HG03159 (cell line): Measurements from ENCODE around the gene CCDC85C.

Source experiments
- ATAC-seq: cut with Tn5 transposase; IDR thresholded peaks from one replicate; pipeline ENCODE4 v1.9.1; 2021; ENCODE audit warnings: mild to moderate bottlenecking, moderate library complexity; ENCODE audit not compliant: unreplicated experiment

The CCDC85C gene

GRCh38 chr14:99592933-99593753 is 10.9 kb downstream of the CCDC85C start:
- no peak for ATAC-seq

DNA sequence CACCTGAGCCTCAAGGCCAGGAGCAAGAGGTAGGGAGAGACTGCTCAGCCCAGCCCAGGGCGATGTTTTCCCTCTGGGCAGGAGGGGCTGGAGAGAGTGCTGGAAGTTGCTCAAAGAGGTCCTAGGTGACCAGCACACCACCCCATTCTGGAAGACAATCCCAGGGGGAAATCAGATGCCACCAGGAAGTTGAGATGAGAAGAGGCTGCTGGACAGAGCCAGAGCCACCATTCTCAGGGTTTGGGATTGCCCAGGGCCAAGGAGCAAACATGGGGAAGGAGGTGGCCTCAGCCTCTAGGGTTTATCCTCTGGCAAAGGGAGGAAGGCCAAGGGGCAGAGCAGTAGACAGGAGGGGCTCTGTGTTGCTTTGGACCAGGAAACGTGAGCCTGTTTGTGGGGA is 11.6 kb downstream of the CCDC85C start:
- no peak for ATAC-seq

GRCh38 chr14:99590746-99591555 is 13.1 kb downstream of the CCDC85C start:
- ATAC-seq: no peak

DNA sequence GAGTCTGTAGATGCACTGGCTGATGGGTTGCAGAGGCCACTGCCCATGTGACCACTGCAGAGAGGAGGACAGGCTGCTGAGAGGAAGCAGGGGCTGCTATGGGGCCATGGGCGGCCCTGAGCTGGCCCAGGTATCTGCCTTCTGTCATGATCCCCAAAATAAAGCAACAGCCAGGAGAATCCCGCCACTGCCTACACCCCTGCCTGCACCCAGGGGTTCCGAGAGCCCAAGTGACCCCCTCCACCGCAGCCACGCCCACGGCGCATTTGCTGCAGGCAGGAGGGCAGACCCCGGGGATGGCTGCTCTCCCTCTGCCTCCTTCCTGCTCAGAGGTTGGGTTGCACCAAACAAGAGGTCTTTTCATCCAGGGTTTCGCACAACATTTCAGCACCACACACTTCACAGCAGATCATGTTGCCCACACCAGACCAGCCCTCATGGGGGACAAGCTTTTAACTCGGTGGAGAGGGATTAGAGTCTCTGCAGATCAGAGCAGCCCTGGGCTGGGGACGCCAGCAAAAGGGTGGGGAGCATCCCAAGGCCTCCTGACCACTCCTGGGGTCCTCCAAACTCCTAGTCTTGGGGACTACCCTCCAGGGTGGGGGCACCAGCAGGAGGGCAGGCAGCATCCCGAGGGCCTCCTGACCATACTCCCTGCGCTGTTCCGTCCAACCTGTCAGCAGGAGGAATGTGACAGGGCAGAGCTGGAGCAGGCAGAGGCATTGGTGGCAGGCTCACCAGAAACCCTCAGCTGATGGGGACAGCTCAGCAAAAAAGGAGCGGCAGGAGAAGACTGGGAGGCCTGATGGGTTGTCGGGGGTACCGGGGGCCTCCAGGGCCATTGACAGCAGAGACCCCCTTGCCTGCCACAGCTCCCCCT is 14.1 kb downstream of the CCDC85C start:
- no peak for ATAC-seq

DNA sequence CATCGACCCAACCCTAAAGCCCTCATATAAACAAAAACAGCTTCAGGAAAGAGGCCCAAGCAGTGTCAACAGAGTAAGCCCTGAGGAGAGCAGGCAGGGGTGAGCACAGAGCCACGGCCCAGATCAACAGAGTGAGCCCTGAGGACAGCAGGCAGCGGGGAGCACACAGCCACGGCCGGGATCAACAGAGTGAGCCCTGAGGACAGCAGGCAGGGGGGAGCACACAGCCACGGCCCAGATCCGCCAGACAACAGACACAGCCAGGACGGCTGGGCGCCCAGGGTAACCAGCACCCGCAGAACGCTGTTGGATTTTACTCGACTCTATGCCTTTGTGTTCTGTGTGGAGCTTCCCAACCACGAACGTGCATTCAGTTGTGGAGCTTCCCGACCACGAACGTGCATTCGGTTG is 15.0 kb downstream of the CCDC85C start:
- ATAC-seq: no peak

- no peak for ATAC-seq
These were observed 16.3 kb downstream of the CCDC85C start for GRCh38 chr14:99587460-99588278.

GRCh38 chr14:99586761-99587459 is 17.1 kb downstream of the CCDC85C start:
- ATAC-seq: no peak

DNA sequence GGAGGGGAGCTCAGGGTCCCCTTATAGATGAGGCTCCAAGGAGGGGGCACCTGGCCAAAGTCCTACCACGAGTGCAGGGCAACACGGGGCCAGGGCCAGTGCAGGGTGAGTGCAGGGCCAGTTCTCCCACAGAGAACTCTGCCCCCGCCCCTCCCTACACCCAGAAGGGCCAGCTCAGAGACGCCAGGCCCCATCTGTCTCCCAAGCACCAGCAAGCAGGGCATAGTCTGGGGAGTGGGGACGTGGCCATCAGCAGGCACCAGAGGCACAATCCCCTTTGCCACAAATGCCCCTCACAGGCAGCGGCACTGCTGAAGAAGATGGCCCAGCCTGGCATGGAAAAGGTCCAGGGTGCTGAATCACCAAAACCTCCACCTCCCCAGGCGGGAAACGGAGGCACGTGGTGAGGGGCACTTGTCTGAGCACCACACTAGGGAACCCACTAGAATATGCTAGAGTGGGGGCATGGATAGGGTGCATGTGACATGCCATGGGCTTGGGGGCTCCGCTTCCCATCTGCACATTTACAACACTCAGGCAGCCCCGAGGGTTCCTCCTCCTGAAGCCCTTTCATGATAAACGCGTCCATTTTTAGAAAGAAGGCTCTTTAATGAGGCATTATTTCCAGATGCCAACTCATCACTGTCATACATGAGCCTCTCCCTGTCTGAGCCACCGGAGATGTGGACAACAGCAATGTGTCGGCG is 17.8 kb downstream of the CCDC85C start:
- no peak for ATAC-seq

GRCh38 chr14:99584823-99585222 is 19.2 kb downstream of the CCDC85C start:
- ATAC-seq: no peak

DNA sequence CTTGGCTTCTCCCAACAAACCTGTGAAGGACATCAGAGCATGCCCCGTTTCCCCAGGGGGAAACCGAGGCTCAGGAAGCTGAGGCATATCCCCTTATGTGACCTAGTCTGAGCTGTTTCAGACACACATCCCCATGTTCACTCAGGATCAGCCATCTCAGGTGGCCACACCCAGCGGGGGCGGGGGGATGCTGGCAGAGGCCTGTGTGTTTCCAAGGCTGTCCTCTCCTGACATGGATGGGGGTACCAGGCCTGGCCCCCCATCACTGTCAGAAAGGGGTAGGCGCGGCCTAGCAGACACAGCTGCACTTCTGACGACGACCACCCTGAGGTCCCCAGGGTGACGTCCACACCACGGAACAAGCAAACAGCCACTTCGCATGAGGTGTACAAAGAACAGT is 22.1 kb downstream of the CCDC85C start:
- ATAC-seq: no peak

DNA sequence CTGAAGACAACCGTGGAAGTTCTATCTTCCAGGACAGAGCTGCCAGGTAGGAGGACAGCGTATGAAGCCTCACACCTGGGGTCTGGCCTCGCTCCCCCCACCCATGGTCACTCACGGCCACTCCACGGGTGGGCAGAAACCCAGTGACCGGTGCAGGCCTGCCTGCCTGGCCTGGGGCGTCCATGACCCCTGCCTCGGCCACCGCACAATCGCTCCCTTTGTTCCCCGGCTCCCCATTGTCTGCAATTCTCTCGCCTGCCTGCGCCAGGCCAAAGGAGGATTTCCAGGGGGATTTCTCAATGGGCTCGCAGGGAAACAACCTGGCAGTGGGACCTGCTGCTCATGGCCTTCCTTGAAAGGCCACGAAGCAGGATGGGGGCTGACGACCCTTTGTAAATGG is 22.6 kb downstream of the CCDC85C start:
- no peak for ATAC-seq

- ATAC-seq: no peak
These were observed 24.0 kb downstream of the CCDC85C start for GRCh38 chr14:99579903-99580571.

DNA sequence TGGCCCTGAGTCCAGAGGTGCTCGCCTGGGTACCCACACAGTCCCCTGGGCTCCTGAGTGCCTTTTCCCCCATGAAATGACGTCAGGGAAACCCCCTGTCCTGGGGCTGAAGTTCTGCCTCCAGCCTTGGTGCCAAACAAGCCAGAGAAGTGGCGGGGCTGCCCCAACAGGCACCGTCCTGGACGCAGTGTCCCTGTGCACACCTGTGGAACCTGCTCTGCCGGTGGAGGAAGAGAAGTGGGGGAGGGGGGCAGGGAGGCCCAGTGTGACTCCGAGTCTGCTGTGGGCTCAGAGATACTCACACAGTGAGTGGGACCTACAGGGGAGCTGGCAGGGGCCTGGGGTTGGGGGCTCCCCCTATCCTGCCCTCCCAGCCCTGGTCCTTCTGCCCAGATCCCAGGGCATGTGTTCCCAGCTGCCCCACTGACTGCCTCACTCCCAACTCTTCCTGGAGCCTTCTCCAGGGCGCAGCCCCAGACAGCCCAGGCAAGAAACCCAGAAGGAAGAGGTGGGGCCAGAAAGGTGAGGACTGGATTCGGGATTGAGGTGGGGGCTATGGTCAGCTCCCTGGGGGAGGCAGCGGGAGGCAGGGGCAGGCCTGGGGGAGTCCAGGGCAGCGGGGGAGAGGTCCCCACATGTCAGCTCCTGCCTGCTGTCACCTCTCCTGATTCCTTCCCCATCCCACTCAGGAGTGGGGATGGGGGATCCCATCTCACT is 24.7 kb downstream of the CCDC85C start:
- ATAC-seq: no peak

- ATAC-seq: no peak
These were observed 25.4 kb downstream of the CCDC85C start for GRCh38 chr14:99578541-99579101.

GRCh38 chr14:99576761-99577705 is 27.0 kb downstream of the CCDC85C start:
- no peak for ATAC-seq

- no peak for ATAC-seq
These were observed 27.7 kb downstream of the CCDC85C start for GRCh38 chr14:99576304-99576703.
